HG02610 (cell line): ENCODE results near the gene ZNRF2.

Experiments used
- ATAC-seq: cut with Tn5 transposase; IDR thresholded peaks from one replicate; pipeline ENCODE4 v1.9.1; 2021; ENCODE audit warnings: mild to moderate bottlenecking, moderate library complexity; ENCODE audit not compliant: unreplicated experiment

ZNRF2 gene

GRCh38 chr7:30315589-30315988, 31.2 kb downstream of the ZNRF2 start:
- no peak for ATAC-seq

GRCh38 chr7:30320392-30320791, 36.0 kb downstream of the ZNRF2 start:
- no peak for ATAC-seq

- ATAC-seq = no peak
Measured at GRCh38 chr7:30321089-30321881, 36.9 kb downstream of the ZNRF2 start.

- ATAC-seq = no peak
Measured at GRCh38 chr7:30321882-30322192, 37.4 kb downstream of the ZNRF2 start.

- peak; percentile 65 for ATAC-seq
Measured at GRCh38 chr7:30322271-30323005, 38.0 kb downstream of the ZNRF2 start.

- peak; percentile 64 for ATAC-seq
Measured at GRCh38 chr7:30323006-30323355, 38.6 kb downstream of the ZNRF2 start.

GRCh38 chr7:30327813-30328212, 43.4 kb downstream of the ZNRF2 start:
- ATAC-seq = no peak

GRCh38 chr7:30328381-30328780, 44.0 kb downstream of the ZNRF2 start:
- ATAC-seq = no peak

GRCh38 chr7:30329716-30330115, 45.3 kb downstream of the ZNRF2 start:
- no peak for ATAC-seq

GRCh38 chr7:30330134-30331111, 46.0 kb downstream of the ZNRF2 start:
- peak; percentile 90 for ATAC-seq

GRCh38 chr7:30331338-30331737, 46.9 kb downstream of the ZNRF2 start:
- ATAC-seq = no peak

GRCh38 chr7:30332549-30332948, 48.2 kb downstream of the ZNRF2 start:
- ATAC-seq = no peak

GRCh38 chr7:30335763-30336487, 51.5 kb downstream of the ZNRF2 start:
- no peak for ATAC-seq

GRCh38 chr7:30344513-30344912, 60.1 kb downstream of the ZNRF2 start:
- no peak for ATAC-seq

- no peak for ATAC-seq
Measured at GRCh38 chr7:30347226-30348082, 63.1 kb downstream of the ZNRF2 start.

- peak; percentile 88 for ATAC-seq
Measured at GRCh38 chr7:30348083-30348560, 63.7 kb downstream of the ZNRF2 start.

- no peak for ATAC-seq
Measured at GRCh38 chr7:30349170-30349569, 64.8 kb downstream of the ZNRF2 start.

- ATAC-seq = no peak
Measured at GRCh38 chr7:30349816-30350215, 65.4 kb downstream of the ZNRF2 start.

GRCh38 chr7:30351286-30351685, 66.9 kb downstream of the ZNRF2 start:
- ATAC-seq = no peak

GRCh38 chr7:30351724-30352123, 67.3 kb downstream of the ZNRF2 start:
- ATAC-seq = no peak
